Thyroid gland (tissue), 4 donors: ENCODE measurements around the gene SMIM24.

Source experiments
- POLR2A ChIP-seq, 2 donors: fragments of 450-650 bp; IDR thresholded peaks; one replicate each; pipeline ENCODE4 v1.6.1; 2017; ENCODE audit warnings: antibody characterized with exemption in 2 of 2, mild to moderate bottlenecking in 2 of 2, moderate library complexity in 1 of 2
- TF ChIP-seq, protein P1 (sequence below), 6 experiments: fragments of 200-600 bp in 3 of 6; fragments of 450-650 bp in 3 of 6; sonication (generic) in 3 of 6; IDR thresholded peaks; one replicate each; pipeline ENCODE4 v1.5.1; 2016 to 2019; ENCODE audit warnings: antibody characterized with exemption in 6 of 6, mild to moderate bottlenecking in 2 of 6, inconsistent platforms in 1 of 6, moderate library complexity in 1 of 6

DNA sequence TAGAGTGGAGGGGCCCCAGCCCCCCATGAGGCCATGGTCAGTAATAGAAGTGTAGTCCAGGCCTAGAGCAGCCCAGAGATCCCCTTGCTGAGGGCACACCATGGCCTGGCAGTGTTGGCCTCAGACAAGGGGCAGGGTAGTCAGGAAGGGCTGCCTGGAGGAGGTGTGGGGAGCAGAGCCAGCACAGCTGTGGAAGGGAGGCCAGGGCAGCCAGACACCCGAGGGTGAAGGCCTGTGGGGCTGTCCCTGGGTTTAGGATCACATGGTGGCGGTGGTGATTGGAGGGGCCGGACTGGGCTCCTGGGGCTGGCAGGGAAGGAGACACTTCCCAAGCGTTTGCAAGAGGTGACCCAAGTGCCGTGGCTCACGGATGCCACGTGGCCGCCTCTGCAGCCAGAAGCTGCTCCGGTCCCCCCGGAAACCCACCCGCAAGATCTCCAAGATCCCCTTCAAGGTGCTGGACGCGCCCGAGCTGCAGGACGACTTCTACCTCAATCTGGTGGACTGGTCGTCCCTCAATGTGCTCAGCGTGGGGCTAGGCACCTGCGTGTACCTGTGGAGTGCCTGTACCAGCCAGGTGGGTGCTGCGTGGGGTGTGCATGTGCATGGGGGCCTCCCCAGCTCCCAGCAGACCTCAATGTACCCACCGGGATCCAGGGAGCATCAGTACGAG lies 47.0 kb upstream of the SMIM24 start:
- TF ChIP-seq, protein P1, sequence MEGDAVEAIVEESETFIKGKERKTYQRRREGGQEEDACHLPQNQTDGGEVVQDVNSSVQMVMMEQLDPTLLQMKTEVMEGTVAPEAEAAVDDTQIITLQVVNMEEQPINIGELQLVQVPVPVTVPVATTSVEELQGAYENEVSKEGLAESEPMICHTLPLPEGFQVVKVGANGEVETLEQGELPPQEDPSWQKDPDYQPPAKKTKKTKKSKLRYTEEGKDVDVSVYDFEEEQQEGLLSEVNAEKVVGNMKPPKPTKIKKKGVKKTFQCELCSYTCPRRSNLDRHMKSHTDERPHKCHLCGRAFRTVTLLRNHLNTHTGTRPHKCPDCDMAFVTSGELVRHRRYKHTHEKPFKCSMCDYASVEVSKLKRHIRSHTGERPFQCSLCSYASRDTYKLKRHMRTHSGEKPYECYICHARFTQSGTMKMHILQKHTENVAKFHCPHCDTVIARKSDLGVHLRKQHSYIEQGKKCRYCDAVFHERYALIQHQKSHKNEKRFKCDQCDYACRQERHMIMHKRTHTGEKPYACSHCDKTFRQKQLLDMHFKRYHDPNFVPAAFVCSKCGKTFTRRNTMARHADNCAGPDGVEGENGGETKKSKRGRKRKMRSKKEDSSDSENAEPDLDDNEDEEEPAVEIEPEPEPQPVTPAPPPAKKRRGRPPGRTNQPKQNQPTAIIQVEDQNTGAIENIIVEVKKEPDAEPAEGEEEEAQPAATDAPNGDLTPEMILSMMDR (IDR thresholded peaks at IDR 0.05): no peak
- TF ChIP-seq POLR2A (IDR thresholded peaks at IDR 0.05): no peak
